Peyer's patch (tissue), 4 donors: ENCODE results near the gene CT45A10. TPM values are rescaled to one million over a fixed set of nuclear protein-coding genes. Genes with fewer than 3 reads are reported as not detected.
"Not testable (repeated sequence)": the region's sequence is repeated elsewhere in the genome, so short reads cannot be mapped to it uniquely, and the experiment has no call there.

Experiments
- DNase-seq, 3 donors: peaks; one replicate each; pipeline ENCODE4 v3.0.0-alpha.2; 2017 to 2019
- H3K27ac ChIP-seq, 4 donors: fragments of 200-600 bp; sonication (generic); one replicate each; pipeline ENCODE4 v1.5.1; 2016 to 2019
- H3K27me3 ChIP-seq, 2 donors: fragments of 200-600 bp; sonication (generic); one replicate each; pipeline ENCODE4 v1.5.1; 2019
- H3K36me3 ChIP-seq, 3 donors: fragments of 200-600 bp; sonication (generic); one replicate each; pipeline ENCODE4 v1.5.1; 2016 to 2019
- H3K4me1 ChIP-seq, 4 donors: fragments of 200-600 bp; sonication (generic); one replicate each; pipeline ENCODE4 v1.5.1; 2016 to 2019
- H3K4me3 ChIP-seq, 4 donors: fragments of 200-600 bp; sonication (generic); 1 replicate in 3 of 4; 2 replicates in 1 of 4; pipeline ENCODE4 v1.5.1; 2016 to 2019; ENCODE audit warnings: mild to moderate bottlenecking in 1 of 4
- H3K9me3 ChIP-seq, 4 donors: fragments of 200-600 bp; sonication (generic); one replicate each; pipeline ENCODE4 v1.5.1; 2016 to 2019; ENCODE audit warnings: mild to moderate bottlenecking in 1 of 4
- CTCF ChIP-seq, 6 experiments: fragments of 450-650 bp in 4 of 6; fragments of 200-600 bp in 2 of 6; sonication (generic) in 1 of 6; IDR thresholded peaks; one replicate each; pipeline ENCODE4 v1.5.1; 2017 to 2019; ENCODE audit warnings: antibody characterized with exemption in 6 of 6, mild to moderate bottlenecking in 3 of 6, moderate library complexity in 1 of 6
- POLR2A ChIP-seq, 2 donors: fragments of 450-650 bp; IDR thresholded peaks; one replicate each; pipeline ENCODE4 v1.5.1; 2017; ENCODE audit warnings: antibody characterized with exemption in 2 of 2, mild to moderate bottlenecking in 2 of 2, moderate library complexity in 2 of 2
- total RNA-seq, 4 donors: library from RNA; depleted of rRNA; stranded (reverse); fragments of >200 nt; gene quantifications; one replicate each; pipeline ENCODE4 v1.1.0, GENCODE V29; 2016

The CT45A10 gene, protein sequence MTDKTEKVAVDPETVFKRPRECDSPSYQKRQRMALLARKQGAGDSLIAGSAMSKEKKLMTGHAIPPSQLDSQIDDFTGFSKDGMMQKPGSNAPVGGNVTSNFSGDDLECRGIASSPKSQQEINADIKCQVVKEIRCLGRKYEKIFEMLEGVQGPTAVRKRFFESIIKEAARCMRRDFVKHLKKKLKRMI
- total RNA-seq: not detected

DNA sequence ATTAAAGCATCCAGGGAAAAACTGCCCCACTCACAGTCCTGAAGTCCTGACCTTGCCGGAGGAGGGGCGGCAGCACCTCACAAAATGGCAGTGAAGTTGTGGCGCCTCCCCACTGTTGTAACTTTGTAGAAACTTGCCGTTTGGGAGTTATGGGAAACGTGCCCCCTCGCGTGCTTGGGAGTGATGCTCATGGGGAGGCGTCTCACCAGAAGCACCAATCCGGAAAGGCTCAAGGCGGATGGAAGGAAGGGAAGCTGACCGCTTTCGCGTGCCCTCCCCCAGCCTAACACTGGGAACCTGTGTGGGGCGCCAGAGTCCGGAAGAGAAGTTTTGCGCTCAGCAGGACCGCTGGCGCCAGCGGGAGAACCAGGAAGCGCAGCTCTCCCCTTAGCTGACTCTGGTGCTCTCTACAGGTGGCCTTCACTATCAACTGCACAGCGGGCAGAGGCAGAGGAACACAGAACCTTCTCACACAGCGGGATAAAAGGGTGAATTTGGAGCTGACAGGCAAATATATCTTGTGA, at the start of gene CT45A10, which contains the start of gene SAGE1:
Gene CT45A10, minus strand, starts transcription at position 151 of the 524 bp plus-strand sequence. CDS start 8,100 bp downstream, outside the sequence.
Gene SAGE1, plus strand, starts transcription at position 423 of the 524 bp plus-strand sequence. CDS start 2,527 bp downstream, outside the sequence.
- TF ChIP-seq CTCF (IDR thresholded peaks at IDR 0.05): no peak
- DNase-seq: no peak
- H3K9me3 ChIP-seq: no peaks in the 10 kb centered on the region
- no peaks in the 10 kb centered on the region for H3K36me3 ChIP-seq
- no peak within 1 kb of the TSS for H3K4me3 ChIP-seq
- H3K27me3 ChIP-seq: no peaks in the 10 kb centered on the region
- H3K27ac ChIP-seq: no peak within 1 kb of the TSS
- H3K4me1 ChIP-seq: no peaks in the 10 kb centered on the region

DNA sequence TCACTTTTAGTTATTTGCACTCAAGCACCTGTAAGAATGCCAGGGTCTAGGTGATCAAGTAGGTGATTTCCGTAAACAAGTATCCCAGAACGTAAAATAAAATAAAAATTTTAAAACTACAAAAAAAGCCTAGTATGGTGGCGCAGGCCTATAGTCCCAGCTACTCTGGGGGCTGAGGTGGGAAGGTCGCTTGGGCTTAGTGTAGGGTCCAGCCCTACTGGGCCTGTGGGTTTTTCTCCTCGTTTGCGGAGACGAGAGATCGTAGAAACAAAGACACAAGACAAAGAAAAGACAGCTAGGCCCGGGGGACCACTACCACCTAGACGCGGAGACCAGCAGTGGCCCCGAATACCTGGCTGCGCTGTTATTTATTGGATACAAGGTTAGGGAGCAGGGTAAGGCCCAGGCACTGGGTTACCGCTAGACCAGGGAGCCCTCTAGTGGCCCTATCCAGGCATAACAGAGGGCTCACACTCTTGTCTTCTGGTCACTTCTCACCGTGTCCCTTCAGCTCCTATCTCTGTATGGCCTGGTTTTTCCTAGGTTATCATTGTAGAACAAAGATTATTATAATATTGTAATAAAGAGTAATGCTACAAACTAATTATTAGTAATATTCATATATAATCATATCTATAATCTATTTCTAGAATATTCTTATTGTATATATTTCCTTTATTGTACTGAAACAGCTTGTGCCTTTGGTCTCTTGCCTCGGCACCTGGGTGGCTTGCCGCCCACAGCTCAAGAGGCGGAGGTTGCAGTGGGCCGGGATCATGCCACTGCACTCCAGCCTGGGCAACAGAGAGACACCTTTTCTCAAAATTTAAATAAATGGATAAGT, 38.6 kb upstream of the CT45A10 start:
- no peaks in the 10 kb centered on the region for H3K9me3 ChIP-seq
- H3K36me3 ChIP-seq: no peaks in the 10 kb centered on the region
- H3K27ac ChIP-seq: no peak overlapping the region
- peak in 5 of 6 experiments; percentile 15 to 59 (median 45) for TF ChIP-seq CTCF (IDR thresholded peaks at IDR 0.05)
- no peak for TF ChIP-seq POLR2A (IDR thresholded peaks at IDR 0.05)
- DNase-seq: peak; percentile 34 to 77 (median 45)
- H3K4me3 ChIP-seq: no peak overlapping the region
- H3K4me1 ChIP-seq: no peaks in the 10 kb centered on the region
- no peaks in the 10 kb centered on the region for H3K27me3 ChIP-seq

DNA sequence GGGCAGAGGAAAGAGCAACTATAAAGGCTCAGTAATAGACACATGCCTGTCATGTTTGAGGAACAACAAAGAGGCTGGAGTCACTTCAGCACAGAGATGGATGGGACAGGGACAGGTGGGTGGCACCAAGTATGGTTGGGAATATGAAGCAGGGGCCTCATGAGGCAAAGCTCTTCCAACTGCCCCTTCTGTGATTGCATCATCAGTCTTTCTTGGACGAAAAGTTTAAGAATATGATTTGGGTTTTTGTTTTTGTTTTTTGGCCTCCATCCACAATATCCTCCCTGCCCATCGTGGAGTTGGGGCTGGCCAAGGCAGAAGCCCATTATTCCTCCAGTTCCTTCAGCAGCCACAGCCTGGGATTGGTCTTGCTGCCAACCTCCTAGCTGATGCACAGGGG, 34.7 kb upstream of the CT45A10 start:
- TF ChIP-seq CTCF (IDR thresholded peaks at IDR 0.05) (no peak), POLR2A (IDR thresholded peaks at IDR 0.05) (no peak)
- H3K27me3 ChIP-seq: no peaks in the 10 kb centered on the region
- H3K4me3 ChIP-seq: no peak overlapping the region
- no peaks in the 10 kb centered on the region for H3K4me1 ChIP-seq
- no peaks in the 10 kb centered on the region for H3K9me3 ChIP-seq
- H3K27ac ChIP-seq: no peak overlapping the region
- no peak for DNase-seq
- H3K36me3 ChIP-seq: no peaks in the 10 kb centered on the region

DNA sequence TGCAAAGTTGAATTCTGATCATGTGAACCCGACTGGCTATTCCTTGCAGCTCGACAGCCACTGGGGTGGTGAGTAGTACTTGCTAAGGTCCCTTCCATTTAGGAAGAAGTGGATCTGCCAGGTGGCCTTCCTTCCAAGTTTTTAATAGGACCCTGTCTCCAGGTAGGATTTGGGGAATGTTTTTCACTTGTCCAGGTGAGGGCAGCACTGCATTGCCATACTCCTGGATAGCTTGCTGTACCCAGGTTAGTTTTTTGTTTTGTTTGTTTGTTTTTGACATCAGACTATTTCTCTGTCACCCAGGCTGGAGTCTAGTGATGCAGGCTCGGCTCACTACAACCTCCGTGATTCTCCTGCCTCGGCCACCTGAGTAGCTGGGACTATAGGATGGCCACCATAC, 30.1 kb upstream of the CT45A10 start:
- H3K4me3 ChIP-seq: no peak overlapping the region
- H3K27me3 ChIP-seq: no peaks in the 10 kb centered on the region
- H3K36me3 ChIP-seq: no peaks in the 10 kb centered on the region
- no peak overlapping the region for H3K27ac ChIP-seq
- DNase-seq: no peak
- no peaks in the 10 kb centered on the region for H3K9me3 ChIP-seq
- TF ChIP-seq CTCF (IDR thresholded peaks at IDR 0.05): no peak
- no peak for TF ChIP-seq POLR2A (IDR thresholded peaks at IDR 0.05)
- no peaks in the 10 kb centered on the region for H3K4me1 ChIP-seq

GRCh38 chrX:135920516-135920915, 27.3 kb upstream of the CT45A10 start:
- H3K36me3 ChIP-seq, H3K27me3 ChIP-seq, DNase-seq, H3K9me3 ChIP-seq, H3K4me1 ChIP-seq, H3K4me3 ChIP-seq, H3K27ac ChIP-seq: not testable (repeated sequence)

GRCh38 chrX:135914404-135914803, 21.2 kb upstream of the CT45A10 start:
- Histone ChIP-seq H3K4me3 (no peak overlapping the region), H3K27me3 (no peaks in the 10 kb centered on the region), H3K4me1 (no peaks in the 10 kb centered on the region), H3K9me3 (no peaks in the 10 kb centered on the region), H3K36me3 (no peaks in the 10 kb centered on the region), H3K27ac (no peak overlapping the region)
- no peak for TF ChIP-seq CTCF (IDR thresholded peaks at IDR 0.05)
- TF ChIP-seq POLR2A (IDR thresholded peaks at IDR 0.05): no peak
- DNase-seq: no peak
